ENCODE measurements around the gene DCK.
"Not testable (repeated sequence)": the region's sequence is repeated elsewhere in the genome, so short reads cannot be mapped to it uniquely, and the experiment has no call there.

- TF ChIP-seq EZH2 (IDR thresholded peaks at IDR 0.05; ENCODE audit: insufficient read depth, poor library complexity, severe bottlenecking); EZH2phosphoT487 (IDR thresholded peaks at IDR 0.05; ENCODE audit: insufficient read depth, low read depth): not testable (repeated sequence)
Measured at GRCh38 chr4:71017391-71017790, 23.9 kb downstream of the DCK start.
